Sigmoid colon (tissue), 7 donors: ENCODE measurements around the gene KDELR3. TPM values are rescaled to one million over a fixed set of nuclear protein-coding genes. Genes with fewer than 3 reads are reported as not detected.
"Not testable (repeated sequence)": the region's sequence is repeated elsewhere in the genome, so short reads cannot be mapped to it uniquely, and the experiment has no call there.

Experiments
- DNase-seq: peaks from one replicate; pipeline ENCODE4 v3.0.0-alpha.2; 2019
- H3K27ac ChIP-seq, 4 donors: fragments of 200-600 bp; sonication (generic); one replicate each; pipeline ENCODE4 v1.5.1; 2016 to 2019; ENCODE audit warnings: mild to moderate bottlenecking in 1 of 4
- H3K27me3 ChIP-seq, 3 donors: fragments of 200-600 bp; sonication (generic); one replicate each; pipeline ENCODE4 v1.5.1; 2019; ENCODE audit warnings: mild to moderate bottlenecking in 1 of 3
- H3K36me3 ChIP-seq, 4 donors: fragments of 200-600 bp; sonication (generic); one replicate each; pipeline ENCODE4 v1.5.1; 2016 to 2019
- H3K4me1 ChIP-seq, 4 donors: fragments of 200-600 bp; sonication (generic); one replicate each; pipeline ENCODE4 v1.5.1; 2017 to 2019
- H3K4me3 ChIP-seq, 4 donors: fragments of 200-600 bp; sonication (generic); one replicate each; pipeline ENCODE4 v1.5.1; 2017 to 2019; ENCODE audit warnings: mild to moderate bottlenecking in 2 of 4, moderate library complexity in 1 of 4
- H3K9me3 ChIP-seq, 4 donors: fragments of 200-600 bp in 3 of 4; sonication (generic) in 3 of 4; one replicate each; pipeline versions ENCODE4 v1.5.1 to v1.6.1; 2013 to 2019
- EP300 ChIP-seq, 4 donors: sonication (generic); formaldehyde crosslinking; IDR thresholded peaks; one replicate each; pipeline ENCODE4 v1.6.1; 2017; ENCODE audit warnings: antibody characterized with exemption in 4 of 4
- POLR2A ChIP-seq, 2 donors: fragments of 450-650 bp; IDR thresholded peaks; one replicate each; pipeline ENCODE4 v1.6.1; 2016; ENCODE audit warnings: antibody characterized with exemption in 2 of 2, mild to moderate bottlenecking in 2 of 2, moderate library complexity in 2 of 2
- POLR2AphosphoS5 ChIP-seq, 4 donors: sonication (generic); formaldehyde crosslinking; IDR thresholded peaks; one replicate each; pipeline ENCODE4 v1.6.1; 2017; ENCODE audit warnings: antibody characterized with exemption in 4 of 4
- WGBS, 2 donors: extraction: QIAGEN DNeasy Blood & Tissue Kit; methylation state at CpG; one replicate each; pipeline ENCODE4 v1.1.7; 2013; 5-methylcytosine and 5-hydroxymethylcytosine counted together
- intact Hi-C: fragments of 100-400 bp; cut with DNase I; formaldehyde crosslinking; loops from one replicate; pipeline ENCODE4 v1.15.1; 2023
- polyA plus RNA-seq, 3 donors: library from polyadenylated mRNA; stranded (reverse); fragments of 200-250 nt; gene quantifications; one replicate each; pipeline ENCODE4 v1.2.3, GENCODE V29; 2013
- total RNA-seq, 4 donors: library from RNA; depleted of rRNA; stranded (reverse); fragments of >200 nt; gene quantifications; one replicate each; pipeline ENCODE4 v1.1.0, GENCODE V29; 2016
- TF ChIP-seq, protein P1 (sequence below), 4 experiments: fragments of 450-650 bp in 3 of 4; fragments of 200-600 bp in 1 of 4; IDR thresholded peaks; one replicate each; pipeline ENCODE4 v1.5.1; 2016 to 2019; ENCODE audit warnings: antibody characterized with exemption in 4 of 4, mild to moderate bottlenecking in 3 of 4, moderate library complexity in 2 of 4
- donor health status: healthy with polysubstance abuse.
- donor health status: Bipolar disorder and iron deficiency.
- donor health status: healthy.

The KDELR3 gene
- total and polyA plus RNA-seq, 7 donors, result 2.5 to 14.3 (median 5.5) TPM

DNA sequence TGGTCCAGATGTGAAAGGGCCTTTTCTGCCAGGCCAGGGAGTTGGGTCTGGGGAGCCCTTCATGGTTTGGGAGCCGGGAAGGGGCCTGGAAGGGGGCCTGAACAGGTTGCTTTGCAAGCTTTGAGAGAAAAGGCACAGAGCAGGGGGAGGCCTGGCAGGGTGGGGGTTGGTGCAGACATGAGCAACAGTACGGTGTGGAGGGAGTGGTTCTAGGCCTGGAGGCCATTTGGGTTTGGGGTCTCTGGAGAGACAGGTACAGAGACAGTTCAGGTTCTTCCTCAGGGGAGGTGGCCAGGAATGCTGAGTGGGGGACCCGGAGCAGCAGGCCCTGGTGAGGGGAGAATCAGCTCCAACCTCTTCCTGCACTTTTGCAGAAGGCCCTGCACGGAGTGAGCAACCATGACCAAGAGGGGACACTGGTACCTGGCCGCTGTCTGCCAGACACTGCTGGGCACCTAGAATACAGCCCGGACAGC is 1.4 kb downstream of the KDELR3 start:
- DNase-seq, result no peak
- intact Hi-C loops, result loop anchor here (5.0 kb wide), 2 partner anchors 38 to 103 kb away; partner anchors contain the start of genes DDX17 and DMC1
- WGBS, 2 donors, result 92 to 96% methylated on average over 6 of the region's 6 CpGs
- Histone ChIP-seq H3K27ac (no peak overlapping the region), H3K9me3 (no peaks in the 10 kb centered on the region), H3K4me3 (no peak overlapping the region), H3K27me3 (peaks cover 0 to 3% (median 0%) of the 10 kb centered on the region in 3 donors), H3K36me3 (no peaks in the 10 kb centered on the region), H3K4me1 (peaks cover 0 to 19% (median 16%) of the 10 kb centered on the region in 4 donors)
- no peak for TF ChIP-seq POLR2AphosphoS5 (IDR thresholded peaks at IDR 0.05)
- no peak for TF ChIP-seq EP300 (IDR thresholded peaks at IDR 0.05)
- TF ChIP-seq, protein P1, sequence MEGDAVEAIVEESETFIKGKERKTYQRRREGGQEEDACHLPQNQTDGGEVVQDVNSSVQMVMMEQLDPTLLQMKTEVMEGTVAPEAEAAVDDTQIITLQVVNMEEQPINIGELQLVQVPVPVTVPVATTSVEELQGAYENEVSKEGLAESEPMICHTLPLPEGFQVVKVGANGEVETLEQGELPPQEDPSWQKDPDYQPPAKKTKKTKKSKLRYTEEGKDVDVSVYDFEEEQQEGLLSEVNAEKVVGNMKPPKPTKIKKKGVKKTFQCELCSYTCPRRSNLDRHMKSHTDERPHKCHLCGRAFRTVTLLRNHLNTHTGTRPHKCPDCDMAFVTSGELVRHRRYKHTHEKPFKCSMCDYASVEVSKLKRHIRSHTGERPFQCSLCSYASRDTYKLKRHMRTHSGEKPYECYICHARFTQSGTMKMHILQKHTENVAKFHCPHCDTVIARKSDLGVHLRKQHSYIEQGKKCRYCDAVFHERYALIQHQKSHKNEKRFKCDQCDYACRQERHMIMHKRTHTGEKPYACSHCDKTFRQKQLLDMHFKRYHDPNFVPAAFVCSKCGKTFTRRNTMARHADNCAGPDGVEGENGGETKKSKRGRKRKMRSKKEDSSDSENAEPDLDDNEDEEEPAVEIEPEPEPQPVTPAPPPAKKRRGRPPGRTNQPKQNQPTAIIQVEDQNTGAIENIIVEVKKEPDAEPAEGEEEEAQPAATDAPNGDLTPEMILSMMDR (IDR thresholded peaks at IDR 0.05), result no peak
- TF ChIP-seq POLR2A (IDR thresholded peaks at IDR 0.05), result no peak

DNA sequence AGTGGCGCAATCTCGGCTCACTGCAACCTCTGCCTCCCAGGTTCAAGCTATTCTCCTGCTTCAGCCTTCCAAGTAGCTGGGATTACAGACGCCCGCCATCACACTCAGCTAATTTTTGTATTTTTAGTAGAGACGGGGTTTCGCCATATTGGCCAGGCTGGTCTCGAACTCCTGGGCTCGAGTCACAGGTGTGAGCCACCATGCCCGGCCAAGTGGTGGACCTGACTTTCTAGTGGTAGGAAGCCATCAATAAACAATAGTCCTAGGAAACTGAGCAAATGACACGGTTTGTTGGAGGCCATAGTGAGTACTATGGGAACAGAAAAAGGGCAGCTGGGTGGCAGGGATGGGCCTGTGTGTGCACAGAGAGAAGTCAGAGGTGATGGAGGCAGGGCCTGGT is 2.3 kb downstream of the KDELR3 start:
- H3K9me3 ChIP-seq, H3K27me3 ChIP-seq, DNase-seq, intact Hi-C loops, H3K27ac ChIP-seq, H3K4me3 ChIP-seq, H3K36me3 ChIP-seq: not testable (repeated sequence)
- peaks cover 0 to 19% (median 16%) of the 10 kb centered on the region in 4 donors for H3K4me1 ChIP-seq
- WGBS, 2 donors, result 94 to 95% methylated on average over 10 of the region's 10 CpGs

DNA sequence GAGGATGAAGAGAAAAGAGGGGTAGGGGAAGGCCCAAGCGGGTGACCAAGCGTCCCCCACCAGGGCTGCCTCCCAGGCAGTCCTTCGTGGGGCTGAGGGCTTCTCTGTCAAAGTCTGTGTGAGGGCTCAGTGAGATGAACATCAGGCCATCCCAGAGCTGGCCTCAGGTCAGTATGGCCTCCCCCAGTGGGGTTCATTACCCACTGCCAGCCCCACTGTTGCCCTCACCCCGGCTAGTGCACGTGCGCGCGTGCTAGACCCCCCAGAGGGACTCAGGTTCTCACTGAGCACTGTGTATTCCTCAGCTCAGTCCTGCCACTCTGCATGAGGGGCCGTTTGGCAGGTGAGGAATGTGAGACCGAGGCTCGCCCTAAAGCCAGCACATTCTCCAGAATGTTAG is 3.3 kb downstream of the KDELR3 start:
- H3K36me3 ChIP-seq, result no peaks in the 10 kb centered on the region
- no peak for DNase-seq
- no peak for TF ChIP-seq POLR2AphosphoS5 (IDR thresholded peaks at IDR 0.05)
- TF ChIP-seq EP300 (IDR thresholded peaks at IDR 0.05), result no peak
- TF ChIP-seq, protein P1 (IDR thresholded peaks at IDR 0.05), result no peak
- TF ChIP-seq POLR2A (IDR thresholded peaks at IDR 0.05), result no peak
- no peak overlapping the region for H3K4me3 ChIP-seq
- H3K27ac ChIP-seq, result no peak overlapping the region
- H3K9me3 ChIP-seq, result no peaks in the 10 kb centered on the region
- WGBS, 2 donors, result 93% methylated on average over 11 of the region's 11 CpGs
- H3K4me1 ChIP-seq, result peaks cover 0 to 19% (median 16%) of the 10 kb centered on the region in 4 donors
- intact Hi-C loops, result no loop called here
- no peaks in the 10 kb centered on the region for H3K27me3 ChIP-seq

DNA sequence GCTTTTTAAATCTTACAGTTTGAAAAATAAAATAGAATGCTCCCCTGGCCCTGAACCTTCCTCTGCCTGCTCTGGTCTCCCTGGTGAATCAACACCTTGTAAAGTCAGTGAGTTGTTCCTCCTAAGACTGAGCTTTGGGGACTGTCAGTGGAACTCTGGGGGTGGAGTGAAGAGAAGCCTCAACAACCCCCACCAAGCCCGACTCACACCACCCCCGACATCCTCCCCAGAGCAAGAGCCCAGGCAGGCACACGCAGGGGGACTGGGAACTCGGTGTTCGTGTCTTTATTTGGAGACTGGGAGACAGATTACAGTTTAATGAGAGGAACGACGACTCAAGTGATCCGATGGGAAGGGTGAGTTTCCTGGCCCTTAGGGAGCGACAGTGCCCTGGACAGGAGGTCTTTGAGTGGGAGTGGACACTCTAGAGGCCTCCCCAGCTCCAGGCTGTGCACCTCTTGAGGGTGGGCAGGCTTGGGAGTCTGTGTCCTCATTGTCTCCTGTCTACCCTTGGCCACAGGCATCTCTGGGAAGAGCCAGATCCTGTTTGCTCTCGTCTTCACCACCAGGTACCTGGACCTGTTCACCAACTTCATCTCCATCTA is 6.2 kb downstream of the KDELR3 start:
- Histone ChIP-seq H3K27me3 (no peaks in the 10 kb centered on the region), H3K4me1 (peaks cover 0 to 1% (median under 1%) of the 10 kb centered on the region in 4 donors), H3K9me3 (no peaks in the 10 kb centered on the region), H3K27ac (no peak overlapping the region), H3K4me3 (no peak overlapping the region), H3K36me3 (no peaks in the 10 kb centered on the region)
- no peak for DNase-seq
- TF ChIP-seq, protein P1 (IDR thresholded peaks at IDR 0.05), result no peak
- TF ChIP-seq POLR2AphosphoS5 (IDR thresholded peaks at IDR 0.05) (no peak), EP300 (IDR thresholded peaks at IDR 0.05) (no peak), POLR2A (IDR thresholded peaks at IDR 0.05) (no peak)
- WGBS, 2 donors, result 82 to 84% methylated on average over 10 of the region's 10 CpGs
- intact Hi-C loops, result no loop called here

DNA sequence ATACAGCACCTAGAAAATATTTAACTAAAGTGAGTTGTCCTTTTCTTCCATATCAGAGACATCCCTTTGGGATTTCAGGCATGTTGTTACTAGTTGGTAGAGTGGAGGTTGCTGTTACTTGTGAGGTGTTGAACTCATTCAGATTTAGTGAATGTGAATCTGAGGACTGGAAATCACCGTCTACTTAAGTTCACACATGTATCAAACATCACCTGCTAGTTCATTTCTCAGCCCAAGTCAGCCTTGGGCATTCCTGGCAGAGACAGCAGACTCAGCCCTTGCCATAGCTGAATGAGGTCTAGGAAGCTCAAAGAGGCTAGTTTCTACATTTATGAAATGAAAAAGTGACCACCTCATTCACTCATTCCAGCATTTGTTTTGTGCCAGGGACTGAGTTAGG is 9.7 kb downstream of the KDELR3 start:
- no peak overlapping the region for H3K4me3 ChIP-seq
- H3K27me3 ChIP-seq, result no peaks in the 10 kb centered on the region
- WGBS, 2 donors, result 69 to 91% methylated on average over 1 of the region's 1 CpG
- H3K27ac ChIP-seq, result no peak overlapping the region
- no peaks in the 10 kb centered on the region for H3K9me3 ChIP-seq
- no peak for DNase-seq
- H3K36me3 ChIP-seq, result peaks cover under 1 to 28% (median 8%) of the 10 kb centered on the region in 4 donors
- intact Hi-C loops, result no loop called here
- H3K4me1 ChIP-seq, result no peaks in the 10 kb centered on the region
- TF ChIP-seq, protein P1 (IDR thresholded peaks at IDR 0.05), result no peak
- TF ChIP-seq POLR2AphosphoS5 (IDR thresholded peaks at IDR 0.05), result peak in 1 of 4 donors; percentile 25
